ACC112 (cell line): ENCODE results near the gene CABS1.
A peak's percentile ranks its signal among the peaks of the same experiment; 100 is the strongest.

Experiments used
- H2AFZ ChIP-seq: fragments of 200-600 bp; sonication (generic); one replicate; pipeline ENCODE4 v1.6.0; 2017; ENCODE audit warnings: antibody characterized with exemption, low read length; ENCODE audit not compliant: unreplicated experiment
- H3K27ac ChIP-seq: fragments of 200-600 bp; sonication (generic); 2 replicates; pipeline ENCODE4 v1.5.1; 2014; ENCODE audit warnings: low read depth, mild to moderate bottlenecking, antibody characterized with exemption, low read length, moderate library complexity
- H3K27me3 ChIP-seq: fragments of 200-600 bp; sonication (generic); 2 replicates; pipeline ENCODE4 v1.6.1; 2014; ENCODE audit warnings: mild to moderate bottlenecking, antibody characterized with exemption, low read length, moderate library complexity, mixed read lengths; ENCODE audit not compliant: insufficient read depth
- H3K36me3 ChIP-seq: fragments of 200-600 bp; sonication (generic); 2 replicates; pipeline ENCODE4 v1.6.1; 2016; ENCODE audit warnings: mild to moderate bottlenecking, antibody characterized with exemption, low read length, moderate library complexity, mixed read lengths; ENCODE audit not compliant: insufficient read depth
- H3K4me1 ChIP-seq: fragments of 200-600 bp; sonication (generic); one replicate; pipeline ENCODE4 v1.6.1; 2016; ENCODE audit warnings: low read length, mixed read lengths; ENCODE audit not compliant: insufficient read depth, unreplicated experiment, control insufficient read depth
- H3K4me3 ChIP-seq: fragments of 200-600 bp; sonication (generic); 2 replicates; pipeline ENCODE4 v1.5.1; 2014; ENCODE audit warnings: mild to moderate bottlenecking, low read depth, low read length
- H3K79me2 ChIP-seq: fragments of 200-600 bp; sonication (generic); one replicate; pipeline ENCODE4 v1.6.0; 2016; ENCODE audit warnings: low read length; ENCODE audit not compliant: control insufficient read depth, unreplicated experiment, insufficient read depth

The CABS1 gene

GRCh38 chr4:70372760-70373159, 38.0 kb downstream of the CABS1 start:
- H2AFZ ChIP-seq = no peak overlapping the region
- no peaks in the 10 kb centered on the region for H3K36me3 ChIP-seq
- no peak overlapping the region for H3K4me3 ChIP-seq
- H3K27me3 ChIP-seq = peaks cover 26% of the 10 kb centered on the region
- no peaks in the 10 kb centered on the region for H3K4me1 ChIP-seq
- no peak overlapping the region for H3K27ac ChIP-seq
- no peaks in the 10 kb centered on the region for H3K79me2 ChIP-seq

GRCh38 chr4:70380578-70380977, 45.8 kb downstream of the CABS1 start:
- Histone ChIP-seq H3K27me3 (no peaks in the 10 kb centered on the region), H3K27ac (no peak overlapping the region), H3K36me3 (no peaks in the 10 kb centered on the region), H2AFZ (no peak overlapping the region), H3K4me1 (no peaks in the 10 kb centered on the region), H3K79me2 (no peaks in the 10 kb centered on the region), H3K4me3 (no peak overlapping the region)

DNA sequence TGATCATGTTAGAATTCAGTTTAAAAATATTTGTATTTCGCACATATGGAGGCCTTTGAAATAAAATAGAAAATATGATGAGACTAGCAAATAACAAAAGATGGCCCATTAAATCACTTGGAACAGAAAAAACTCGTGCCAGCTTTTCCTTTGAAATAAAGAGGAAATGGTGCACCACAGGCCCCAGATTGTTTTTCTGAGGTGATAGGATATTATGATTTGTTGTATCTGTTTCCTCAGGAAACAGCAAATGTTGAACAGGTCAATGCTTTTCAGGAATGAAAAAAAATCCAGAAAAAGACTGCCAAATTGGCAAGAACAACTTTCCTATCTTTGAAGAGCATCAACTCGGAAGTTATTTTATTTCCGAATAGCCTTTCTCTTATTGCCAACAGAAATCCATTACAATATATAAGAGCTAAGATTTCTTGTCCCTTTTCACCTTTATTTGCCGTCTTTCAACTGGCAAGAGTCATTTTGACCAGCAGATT, 48.0 kb downstream of the CABS1 start, which contains the start of gene SMR3B:
SMR3B (plus strand) TSS at position 441 of the 491 bp plus-strand sequence. CDS start 1,380 bp downstream, outside the sequence.
- H3K27me3 ChIP-seq = no peaks in the 10 kb centered on the region; the same call in 1 of the 2 replicates
- peak within 1 kb of the TSS; percentile 14 for H2AFZ ChIP-seq

More for the DNA sequence above, 48.0 kb downstream of the CABS1 start, which contains the start of gene SMR3B:
- Histone ChIP-seq H3K4me3 (no peak within 1 kb of the TSS), H3K4me1 (no peaks in the 10 kb centered on the region), H3K27ac (no peak within 1 kb of the TSS), H3K36me3 (no peaks in the 10 kb centered on the region), H3K79me2 (no peaks in the 10 kb centered on the region)
